ENCODE data around the gene GDI1.

Gene GDI1

DNA sequence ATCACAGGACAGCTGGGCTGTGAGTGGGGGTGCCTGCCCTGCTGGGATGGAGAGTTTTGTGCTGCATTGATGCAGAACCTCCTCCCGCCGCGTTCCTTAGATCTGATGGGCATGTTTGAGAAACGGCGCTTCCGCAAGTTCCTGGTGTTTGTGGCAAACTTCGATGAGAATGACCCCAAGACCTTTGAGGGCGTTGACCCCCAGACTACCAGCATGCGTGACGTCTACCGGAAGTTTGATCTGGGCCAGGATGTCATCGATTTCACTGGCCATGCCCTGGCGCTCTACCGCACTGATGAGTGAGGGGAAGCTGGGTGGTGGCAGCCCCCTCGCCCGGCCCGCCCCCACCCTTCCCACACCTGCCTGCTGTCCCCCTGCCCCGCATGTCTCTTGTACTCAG lies 2.9 kb downstream of the GDI1 start:
- DNase-seq, result no peak

DNA sequence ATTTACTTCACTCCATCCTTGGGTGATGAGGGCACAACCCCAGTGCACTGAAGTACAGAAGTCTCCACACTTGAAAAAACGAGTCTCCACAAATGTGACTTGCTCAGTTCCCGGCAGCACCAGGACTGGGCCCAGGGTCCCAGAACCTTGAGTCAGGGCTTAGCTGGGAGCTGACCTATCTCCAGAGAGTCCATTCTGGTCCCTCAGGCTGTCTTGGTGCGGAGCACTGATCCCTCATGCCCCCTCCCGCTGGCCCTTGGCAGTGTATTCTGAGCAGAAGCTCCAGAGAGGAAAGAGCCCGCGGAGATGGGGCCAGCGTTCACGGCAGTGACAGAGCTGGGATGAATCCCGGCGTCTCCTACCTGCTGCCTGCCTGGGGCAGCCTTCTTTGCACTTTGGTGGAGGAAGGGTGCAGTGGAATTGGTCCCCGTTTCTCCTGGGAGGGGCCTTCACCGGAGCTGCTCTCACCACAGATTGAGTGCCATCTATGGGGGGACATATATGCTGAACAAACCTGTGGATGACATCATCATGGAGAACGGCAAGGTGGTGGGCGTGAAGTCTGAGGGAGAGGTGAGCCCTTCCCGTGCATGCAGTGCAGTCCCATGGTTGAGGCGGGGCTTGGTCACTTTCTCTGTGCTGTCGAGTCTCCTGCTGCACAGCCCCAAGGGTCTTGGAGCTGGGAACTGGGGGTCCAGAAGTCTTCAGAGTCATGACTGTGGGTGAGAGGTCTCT lies 3.8 kb downstream of the GDI1 start:
- no peak for DNase-seq

- DNase-seq, result no peak
These were observed 4.6 kb downstream of the GDI1 start for GRCh38 chrX:154441564-154441963.

DNA sequence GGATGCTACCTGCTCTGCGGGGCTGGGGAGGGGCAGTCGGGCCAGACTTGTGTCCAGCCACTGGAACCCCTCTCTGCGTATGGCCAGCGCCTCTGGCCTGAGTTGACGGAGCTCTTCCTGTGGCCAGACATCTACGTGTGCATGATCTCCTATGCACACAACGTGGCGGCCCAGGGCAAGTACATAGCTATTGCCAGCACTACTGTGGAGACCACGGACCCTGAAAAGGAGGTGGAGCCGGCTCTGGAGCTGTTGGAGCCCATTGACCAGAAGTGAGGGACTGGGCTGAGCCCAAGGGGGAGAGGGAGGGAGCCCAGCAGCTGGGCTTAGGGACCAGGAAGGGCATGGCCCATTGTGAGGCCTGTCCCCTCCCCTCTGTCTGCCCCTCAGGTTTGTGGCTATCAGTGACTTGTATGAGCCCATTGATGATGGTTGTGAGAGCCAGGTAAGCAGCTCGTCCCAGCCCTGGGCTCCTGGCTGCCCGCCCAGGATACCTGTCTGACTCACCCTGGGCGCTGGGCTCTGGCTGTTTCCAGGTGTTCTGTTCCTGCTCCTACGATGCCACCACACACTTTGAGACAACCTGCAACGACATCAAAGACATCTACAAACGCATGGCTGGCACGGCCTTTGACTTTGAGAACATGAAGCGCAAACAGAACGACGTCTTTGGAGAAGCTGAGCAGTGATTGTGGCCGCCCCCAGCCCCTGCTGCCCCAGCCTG lies 5.2 kb downstream of the GDI1 start:
- no peak for DNase-seq

DNA sequence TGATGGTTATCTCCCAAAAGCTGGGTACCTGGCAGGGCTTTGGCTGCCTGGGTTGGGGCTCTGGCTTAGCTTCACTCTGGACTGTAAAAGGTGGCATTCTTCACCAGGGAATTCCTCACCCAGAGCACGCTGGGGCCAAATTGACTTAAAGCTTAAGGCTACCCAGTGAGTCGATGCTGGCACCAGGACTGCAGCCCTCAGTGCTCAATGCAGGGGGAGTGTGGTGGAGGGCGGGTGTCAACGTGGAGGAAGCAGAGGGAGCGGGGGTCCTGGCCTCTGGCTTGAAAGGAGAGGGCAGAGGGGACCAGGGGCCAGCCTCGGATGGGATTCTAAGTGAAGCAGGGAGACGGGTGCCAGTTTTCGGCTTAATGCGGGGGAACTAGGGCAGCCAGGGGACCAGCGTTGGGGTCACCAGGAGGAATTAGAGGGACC lies 6.5 kb downstream of the GDI1 start:
- peak; percentile 27 for DNase-seq

DNA sequence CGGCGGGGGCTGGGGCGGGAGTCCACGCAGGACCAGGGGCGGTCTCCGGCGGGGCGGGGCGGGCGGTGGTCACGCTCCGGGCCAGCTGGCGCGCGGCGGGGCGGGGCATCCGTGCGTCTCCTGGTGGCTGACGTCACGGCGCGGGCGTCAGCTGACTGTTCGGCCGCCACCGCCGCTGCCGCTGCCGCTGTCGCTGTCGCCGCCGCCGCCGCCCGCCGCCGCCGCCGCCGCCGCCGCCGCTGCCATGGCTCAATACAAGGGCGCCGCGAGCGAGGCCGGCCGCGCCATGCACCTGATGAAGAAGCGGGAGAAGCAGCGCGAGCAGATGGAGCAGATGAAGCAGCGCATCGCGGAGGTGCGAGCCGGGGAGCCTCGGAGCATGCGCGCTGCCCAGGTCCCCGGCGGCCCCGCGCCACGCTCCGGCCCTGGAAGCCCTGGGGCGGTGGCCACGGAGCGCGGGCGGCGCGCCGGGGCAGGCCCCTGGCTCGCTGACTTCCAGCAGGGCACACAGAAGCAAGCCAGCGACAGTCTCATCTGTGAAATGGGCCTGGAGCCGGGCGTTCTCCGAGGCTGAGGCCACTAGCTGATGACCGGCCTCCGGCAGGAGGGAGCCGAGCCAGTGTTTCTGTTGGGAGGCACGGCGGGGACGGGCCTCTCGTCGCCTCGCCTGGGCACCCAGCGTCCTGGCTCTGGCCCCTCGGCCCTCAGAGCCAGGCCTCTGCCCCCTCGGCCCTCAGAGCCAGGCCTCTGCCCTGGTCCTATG lies 7.2 kb downstream of the GDI1 start, which contains the start of gene FAM50A:
Gene FAM50A, plus strand, starts transcription at position 150 of the 763 bp plus-strand sequence. Its CDS starts 95 bp downstream, at position 245.
- DNase-seq, result peak; percentile 74

- no peak for DNase-seq
These were observed 7.8 kb downstream of the GDI1 start for GRCh38 chrX:154444755-154445246.

- DNase-seq, result no peak
These were observed 8.8 kb downstream of the GDI1 start for GRCh38 chrX:154445776-154446175.

- no peak for DNase-seq
These were observed 9.5 kb downstream of the GDI1 start for GRCh38 chrX:154446430-154446829.

- no peak for DNase-seq
These were observed 11.5 kb downstream of the GDI1 start for GRCh38 chrX:154448484-154448883.

DNA sequence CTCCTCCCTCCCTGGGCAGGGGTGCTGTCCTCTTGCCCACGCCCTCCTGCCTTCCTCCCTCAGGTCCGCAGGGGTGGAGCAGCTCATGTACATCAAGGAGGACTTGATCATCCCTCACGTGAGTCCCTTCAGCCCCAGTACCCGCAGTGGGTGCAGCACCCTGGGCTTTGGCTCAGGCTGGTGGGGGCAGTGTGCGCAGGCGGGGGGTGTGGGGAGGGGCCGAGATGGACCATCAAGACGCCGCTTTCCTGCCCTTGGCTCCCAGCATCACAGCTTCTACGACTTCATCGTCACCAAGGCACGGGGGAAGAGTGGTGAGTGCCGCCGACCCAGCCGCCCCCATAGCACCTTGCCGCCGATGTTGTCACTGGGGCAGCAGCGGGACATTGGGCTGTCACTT lies 12.7 kb downstream of the GDI1 start:
- DNase-seq, result no peak

GRCh38 chrX:154450312-154450711 lies 13.4 kb downstream of the GDI1 start:
- DNase-seq, result no peak

DNA sequence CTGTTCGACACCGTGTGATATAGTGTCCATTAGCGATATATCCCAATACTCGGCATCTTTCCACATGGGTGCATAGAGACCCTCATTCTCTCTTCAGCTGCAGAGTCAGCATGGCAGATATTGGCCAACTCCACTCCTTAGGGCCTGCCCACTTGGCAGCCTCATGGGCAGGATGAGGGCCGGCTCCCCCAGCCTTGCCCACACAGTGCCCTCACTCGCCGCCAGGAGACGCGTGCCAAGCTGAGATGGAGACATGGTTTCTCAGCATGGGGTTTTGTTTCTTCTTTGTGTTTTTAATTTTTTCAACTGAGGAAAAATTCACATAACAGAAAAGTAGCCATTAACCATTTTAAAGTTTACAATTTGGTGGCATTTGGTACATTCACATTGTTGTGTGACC lies 15.9 kb downstream of the GDI1 start:
- DNase-seq, result no peak

DNA sequence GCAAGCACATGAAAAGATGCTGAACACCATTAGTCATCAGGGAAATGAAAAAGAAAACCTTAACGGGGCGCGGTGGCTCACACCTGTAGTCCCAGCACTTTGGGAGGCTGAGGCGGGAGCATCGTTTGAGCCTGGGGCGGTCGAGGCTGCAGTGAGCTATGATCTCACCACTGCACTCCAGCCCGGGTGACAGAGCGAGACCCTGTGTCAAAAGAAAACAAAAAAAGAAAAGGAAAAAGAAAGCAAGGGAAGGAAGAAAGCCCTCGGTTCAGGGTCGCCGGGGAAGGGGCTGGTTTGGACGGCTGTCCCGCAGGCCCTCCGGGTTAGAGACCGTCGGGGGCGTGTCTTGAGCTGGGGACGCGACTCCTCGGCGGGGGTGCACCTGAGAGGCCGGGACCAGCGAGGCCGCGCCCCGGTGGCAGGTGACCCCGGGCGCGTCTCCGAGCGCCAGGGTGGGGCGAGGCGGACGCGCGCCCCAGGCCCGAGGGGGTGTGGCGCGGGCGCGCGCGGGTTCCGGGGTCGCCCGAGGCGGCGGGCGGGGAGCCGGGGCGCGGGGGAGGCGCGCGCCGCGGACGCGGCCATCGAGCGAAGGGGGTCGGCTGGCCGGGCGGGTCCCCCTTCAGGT lies 20.6 kb downstream of the GDI1 start:
- peak; percentile 17 for DNase-seq

- peak; percentile 44 for DNase-seq
These were observed 21.4 kb downstream of the GDI1 start, which contains the start of gene PLXNA3 for GRCh38 chrX:154458116-154458953. Gene PLXNA3 (plus strand): TSS chrX:154458281. CDS start chrX:154460184, 1,903 bp downstream.

- peak; percentile 12 for DNase-seq
These were observed 22.2 kb downstream of the GDI1 start for GRCh38 chrX:154458954-154459778.

DNA sequence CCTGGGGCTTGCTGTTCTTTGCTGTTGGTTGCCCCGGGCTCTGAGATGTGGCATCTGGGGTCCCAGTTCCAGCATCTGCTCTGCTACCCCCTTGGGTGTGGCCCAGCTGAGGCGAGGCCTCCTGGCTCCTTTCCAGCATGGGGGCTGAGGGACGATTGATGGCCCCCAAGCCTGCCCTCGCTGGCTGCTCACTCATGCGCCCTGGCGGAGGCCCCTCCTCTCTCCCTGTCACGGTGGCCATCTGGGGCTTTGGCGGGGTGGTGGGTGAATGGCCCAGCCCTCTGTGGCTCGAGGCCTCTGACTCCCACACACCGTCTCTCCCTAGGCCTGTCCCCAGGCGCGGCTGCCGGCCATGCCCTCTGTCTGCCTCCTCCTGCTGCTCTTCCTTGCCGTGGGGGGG lies 22.9 kb downstream of the GDI1 start:
- peak; percentile 47 for DNase-seq

DNA sequence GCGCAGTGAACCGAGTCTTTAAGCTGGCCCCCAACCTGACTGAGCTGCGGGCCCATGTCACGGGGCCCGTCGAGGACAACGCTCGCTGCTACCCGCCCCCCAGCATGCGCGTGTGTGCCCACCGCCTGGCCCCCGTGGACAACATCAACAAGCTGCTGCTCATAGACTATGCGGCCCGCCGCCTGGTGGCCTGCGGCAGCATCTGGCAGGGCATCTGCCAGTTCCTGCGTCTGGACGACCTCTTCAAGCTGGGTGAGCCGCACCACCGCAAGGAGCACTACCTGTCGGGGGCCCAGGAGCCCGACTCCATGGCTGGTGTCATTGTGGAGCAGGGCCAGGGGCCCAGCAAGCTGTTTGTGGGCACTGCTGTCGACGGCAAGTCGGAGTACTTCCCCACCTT lies 23.4 kb downstream of the GDI1 start:
- no peak for DNase-seq

- DNase-seq, result no peak
These were observed 25.4 kb downstream of the GDI1 start for GRCh38 chrX:154462396-154462795.

DNA sequence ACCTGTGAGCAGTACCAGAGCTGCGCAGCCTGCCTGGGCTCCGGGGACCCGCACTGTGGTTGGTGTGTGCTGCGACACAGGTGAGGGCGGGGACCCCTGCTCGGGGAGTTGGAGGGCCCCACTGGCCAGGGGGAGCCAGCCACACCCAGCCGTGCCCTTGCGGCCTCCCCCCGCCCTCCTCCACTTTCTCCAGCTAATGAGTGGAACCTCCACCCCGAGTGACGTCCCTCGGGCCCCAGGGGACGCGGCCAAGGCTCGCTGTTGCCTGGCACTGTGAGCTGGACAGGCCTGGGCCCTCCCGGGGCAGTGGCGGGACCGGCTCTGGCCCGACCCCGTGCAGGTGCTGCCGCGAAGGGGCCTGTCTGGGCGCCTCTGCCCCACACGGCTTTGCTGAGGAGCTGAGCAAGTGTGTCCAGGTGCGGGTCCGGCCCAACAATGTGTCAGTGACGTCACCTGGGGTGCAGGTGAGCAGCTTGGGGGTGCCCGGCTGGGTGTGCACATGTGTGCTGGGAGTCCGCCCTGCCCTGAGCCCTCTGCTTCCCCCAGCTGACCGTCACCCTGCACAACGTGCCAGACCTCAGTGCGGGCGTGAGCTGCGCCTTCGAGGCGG lies 26.8 kb downstream of the GDI1 start:
- no peak for DNase-seq
